Heart right ventricle (tissue), 16 donors: ENCODE measurements around the gene CCR3. TPM values are rescaled to one million over a fixed set of nuclear protein-coding genes. Genes with fewer than 3 reads are reported as not detected.

Source experiments
- ATAC-seq, 8 donors: fragments of 200-7000 bp; cut with Tn5 transposase; one replicate each; pipeline ENCODE4 v1.9.1; 2020; ENCODE audit warnings: mild to moderate bottlenecking in 8 of 8, moderate library complexity in 8 of 8, moderate number of reproducible peaks in 1 of 8
- DNase-seq, 2 donors: peaks; one replicate each; pipeline ENCODE4 v3.0.0-alpha.2; 2020
- H3K27ac ChIP-seq, 10 donors: fragments of 200-600 bp; sonication (generic) in 2 of 10; one replicate each; pipeline versions ENCODE4 v1.5.0 to v1.8.0; 2020 to 2022; ENCODE audit warnings: mild to moderate bottlenecking in 3 of 10
- H3K27me3 ChIP-seq, 7 donors: fragments of 200-600 bp; one replicate each; pipeline ENCODE4 v1.8.0; 2021 to 2022; ENCODE audit warnings: mild to moderate bottlenecking in 2 of 7
- H3K36me3 ChIP-seq, 9 donors: fragments of 200-600 bp; sonication (generic) in 1 of 9; one replicate each; pipeline versions ENCODE4 v1.5.0 to v1.8.0; 2020 to 2022; ENCODE audit warnings: mild to moderate bottlenecking in 2 of 9
- H3K4me1 ChIP-seq, 9 donors: fragments of 200-600 bp; sonication (generic) in 1 of 9; one replicate each; pipeline versions ENCODE4 v1.5.0 to v1.8.0; 2020 to 2022; ENCODE audit warnings: mild to moderate bottlenecking in 4 of 9
- H3K4me3 ChIP-seq, 10 donors: fragments of 200-600 bp; sonication (generic) in 2 of 10; one replicate each; pipeline versions ENCODE4 v1.5.0 to v1.8.0; 2020 to 2022; ENCODE audit warnings: mild to moderate bottlenecking in 7 of 10, moderate library complexity in 2 of 10
- H3K9me3 ChIP-seq, 11 donors: fragments of 200-600 bp in 10 of 11; sonication (generic) in 2 of 11; one replicate each; pipeline versions ENCODE4 v1.5.0 to v1.8.0; 2013 to 2022; ENCODE audit warnings: mild to moderate bottlenecking in 2 of 11, control low read depth in 1 of 11, moderate library complexity in 1 of 11
- WGBS, 2 donors: extraction: QIAGEN DNeasy Blood & Tissue Kit; methylation state at CpG; one replicate each; pipeline ENCODE4 v1.1.7; 2013; ENCODE audit warnings: inconsistent platforms in 1 of 2; 5-methylcytosine and 5-hydroxymethylcytosine counted together
- intact Hi-C, 10 donors: fragments of 100-400 bp; cut with DNase I; formaldehyde crosslinking; loops; one replicate each; pipeline versions ENCODE4 v1.11.1 to v1.14.2; 2022
- polyA plus RNA-seq, 2 donors: library from polyadenylated mRNA; stranded (reverse); fragments of 200-250 nt; gene quantifications; one replicate each; pipeline ENCODE4 v1.2.3, GENCODE V29; 2013
- total RNA-seq, 10 donors: library from RNA; stranded (reverse); fragmentation: NEBNext Ultra II Directional in 3 of 10; extraction: Animal tissue kit (Norgen Biotek cat#: 25700) in 3 of 10; gene quantifications; one replicate each; pipeline versions ENCODE4 v1.2.1 to v1.2.4, GENCODE V29; 2021 to 2023
- TF ChIP-seq, protein P1 (sequence below), 9 donors: fragments of 200-600 bp; sonication (generic) in 2 of 9; IDR thresholded peaks; one replicate each; pipeline versions ENCODE4 v1.5.0 to v1.8.0; 2021 to 2022; ENCODE audit warnings: antibody characterized with exemption in 9 of 9, mild to moderate bottlenecking in 5 of 9, moderate library complexity in 1 of 9
- donor health status: Arrhythmogenic right ventricular cardiomyopathy.
- donor health status: ischemic (EF 13 %, LVEDD 7.1; RV severe dilation, severe dysfunction).
- donor health status: healthy with polysubstance abuse.
- donor health status: DM: no; HTN: yes; CAD: no.
- donor health status: DM: no; HTN: no; CAD: no.
- donor health status: ischemic (EF 25% LVEDD 6.9; RV normal size, moderate dysfunction).
- donor health status: ischemic (EF 25% LVEDD 5.7; RV mildly dilated, moderate dysfunction).
- donor health status: healthy.
- donor health status: DM: yes; HTN: yes; CAD: no.
- donor health status: Ischemic cardiomyopathy.
- donor health status: ischemic (EF 35%, LVEDD 5.7; RV mildly dilated, moderate dysfunction).
- donor health status: nonischemic (EF 11% LVEDD 7.7; RV severe dilation, severe dysfunction).
- donor health status: DM: yes; HTN: yes; CAD: no.
- donor health status: PGD.
- donor health status: ischemic (EF 29% LVEDD 5.4; RV normal size, mild dysfunction).
- donor health status: nonischemic (EF 23%, LVEDD 6.1; RV moderate dilation, normal function).

Gene CCR3
- total and polyA plus RNA-seq, 12 donors: 0.61 to 0.67 TPM; not detected in 10

DNA sequence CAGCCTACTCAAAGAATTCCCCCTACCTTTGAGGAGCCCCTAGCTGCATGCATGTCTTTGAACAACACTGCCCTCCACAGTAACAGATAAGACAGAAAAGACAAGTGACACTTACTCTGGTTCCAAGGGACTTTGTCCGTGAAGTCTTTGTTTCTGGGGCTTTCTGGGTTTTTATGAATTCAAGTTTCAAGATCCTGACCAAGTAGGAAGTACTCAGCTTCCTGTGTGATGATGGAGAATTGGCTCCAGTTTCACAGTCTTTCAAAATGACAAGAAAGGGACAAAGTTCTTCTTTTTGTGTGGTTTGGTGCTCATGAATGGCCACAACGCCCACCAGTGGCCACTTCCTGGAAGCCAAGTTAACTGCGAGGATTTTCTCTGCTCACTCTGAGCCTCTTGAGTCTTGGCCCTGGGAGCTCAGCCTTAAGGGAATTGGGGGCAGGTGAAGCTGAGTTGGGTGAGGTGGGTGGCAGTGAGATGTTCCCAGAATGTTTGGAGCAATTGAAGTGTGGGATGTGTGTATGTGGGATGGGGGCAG, 34.0 kb upstream of the CCR3 start, which contains the start of gene CCR1:
CCR1 (minus strand) TSS at position 147 of the 538 bp plus-strand sequence. CDS start 4,000 bp downstream, outside the sequence.
- 12 to 33% methylated on average over 3 of the region's 3 CpGs for WGBS, 2 donors
- Histone ChIP-seq H3K4me1 (peaks cover 0 to 52% (median 0%) of the 10 kb centered on the region in 9 donors), H3K27me3 (peaks cover 0 to 6% (median 0%) of the 10 kb centered on the region in 7 donors), H3K27ac (peak within 1 kb of the TSS in 5 of 10 donors; percentile 30 to 90 (median 46)), H3K36me3 (peaks cover 0 to 10% (median 0%) of the 10 kb centered on the region in 9 donors), H3K9me3 (no peaks in the 10 kb centered on the region), H3K4me3 (peak within 1 kb of the TSS in 7 of 10 donors; percentile 18 to 60 (median 30))
- ATAC-seq (peak in 7 of 8 donors; percentile 29 to 77 (median 43)), DNase-seq (peak in 1 of 2 donors; percentile 36)
- TF ChIP-seq, protein P1, sequence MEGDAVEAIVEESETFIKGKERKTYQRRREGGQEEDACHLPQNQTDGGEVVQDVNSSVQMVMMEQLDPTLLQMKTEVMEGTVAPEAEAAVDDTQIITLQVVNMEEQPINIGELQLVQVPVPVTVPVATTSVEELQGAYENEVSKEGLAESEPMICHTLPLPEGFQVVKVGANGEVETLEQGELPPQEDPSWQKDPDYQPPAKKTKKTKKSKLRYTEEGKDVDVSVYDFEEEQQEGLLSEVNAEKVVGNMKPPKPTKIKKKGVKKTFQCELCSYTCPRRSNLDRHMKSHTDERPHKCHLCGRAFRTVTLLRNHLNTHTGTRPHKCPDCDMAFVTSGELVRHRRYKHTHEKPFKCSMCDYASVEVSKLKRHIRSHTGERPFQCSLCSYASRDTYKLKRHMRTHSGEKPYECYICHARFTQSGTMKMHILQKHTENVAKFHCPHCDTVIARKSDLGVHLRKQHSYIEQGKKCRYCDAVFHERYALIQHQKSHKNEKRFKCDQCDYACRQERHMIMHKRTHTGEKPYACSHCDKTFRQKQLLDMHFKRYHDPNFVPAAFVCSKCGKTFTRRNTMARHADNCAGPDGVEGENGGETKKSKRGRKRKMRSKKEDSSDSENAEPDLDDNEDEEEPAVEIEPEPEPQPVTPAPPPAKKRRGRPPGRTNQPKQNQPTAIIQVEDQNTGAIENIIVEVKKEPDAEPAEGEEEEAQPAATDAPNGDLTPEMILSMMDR (IDR thresholded peaks at IDR 0.05): peak in 5 of 9 donors; percentile 6 to 54 (median 34)
- intact Hi-C loops: loop anchor here in 2 of 10 donors (5.0 to 10.0 kb wide), 2 partner anchors 111 to 113 kb away; no protein-coding TSS in a partner anchor

DNA sequence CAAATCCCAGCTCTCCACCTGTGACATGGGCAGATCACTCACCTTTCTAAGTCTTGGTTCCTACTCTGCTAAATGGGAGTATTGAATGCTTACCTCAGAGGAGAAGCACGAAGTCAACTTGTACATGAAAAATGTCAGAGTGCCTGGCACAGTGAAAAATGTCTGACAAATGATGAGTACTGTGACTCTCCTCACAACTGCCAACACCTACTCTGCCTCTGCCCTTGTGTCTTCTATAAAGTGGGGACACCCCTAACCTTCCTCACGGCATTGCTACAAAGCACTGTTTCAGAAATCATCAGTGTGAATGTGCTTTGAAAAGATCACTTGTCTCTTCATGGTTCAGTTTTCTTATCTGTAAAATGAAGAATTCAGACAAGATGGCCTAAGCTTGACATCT, 33.2 kb upstream of the CCR3 start:
- ATAC-seq (no peak), DNase-seq (no peak)
- Histone ChIP-seq H3K36me3 (peaks cover 0 to 2% (median 0%) of the 10 kb centered on the region in 9 donors), H3K4me3 (no peak overlapping the region), H3K27ac (peak overlapping the region in 3 of 10 donors; percentile 10 to 90 (median 15)), H3K27me3 (peaks cover 0 to 12% (median 2%) of the 10 kb centered on the region in 7 donors), H3K4me1 (peaks cover 0 to 57% (median 0%) of the 10 kb centered on the region in 9 donors), H3K9me3 (no peaks in the 10 kb centered on the region)
- intact Hi-C loops: loop anchor here in 2 of 10 donors (5.0 to 10.0 kb wide), 2 partner anchors 112 to 114 kb away; no protein-coding TSS in a partner anchor
- TF ChIP-seq, protein P1 (IDR thresholded peaks at IDR 0.05): no peak
- 33 to 40% methylated on average over 2 of the region's 2 CpGs for WGBS, 2 donors

DNA sequence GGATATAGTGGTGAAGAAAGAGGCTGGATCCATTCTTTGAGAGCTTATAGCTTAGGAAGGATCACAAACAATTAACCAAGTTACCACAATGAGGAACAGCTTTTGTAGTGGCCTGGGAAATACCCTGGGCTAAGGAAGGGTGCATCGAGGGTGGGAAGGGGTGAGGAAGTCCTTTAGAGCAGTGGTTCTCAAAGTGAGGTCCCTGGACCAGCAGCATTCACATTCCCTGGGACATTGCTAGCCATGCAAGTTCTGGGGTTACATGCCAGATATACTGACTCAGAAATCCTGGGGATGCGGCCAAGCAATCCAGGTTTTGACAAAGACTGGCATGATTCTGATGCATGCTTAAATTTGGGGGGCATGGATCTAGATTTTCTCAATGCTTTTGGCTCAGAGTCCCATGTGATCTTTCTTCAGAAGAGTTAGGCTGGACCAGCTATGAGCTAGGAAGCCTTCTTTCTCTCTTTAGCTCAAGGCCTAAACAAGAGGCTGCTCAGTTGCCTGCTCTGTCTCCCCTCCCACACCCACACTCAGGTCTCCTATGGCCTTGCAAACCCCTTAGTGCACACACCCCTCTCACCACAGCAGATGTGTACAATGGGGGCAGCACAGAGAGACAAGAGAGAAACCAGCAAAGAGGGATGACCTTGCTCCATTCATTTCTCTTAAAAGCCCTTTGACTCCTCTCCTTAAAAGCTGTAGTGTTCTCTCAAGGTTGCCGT, 32.4 kb upstream of the CCR3 start:
- Histone ChIP-seq H3K4me3 (no peak overlapping the region), H3K9me3 (no peaks in the 10 kb centered on the region), H3K27me3 (peaks cover 0 to 19% (median 10%) of the 10 kb centered on the region in 7 donors), H3K27ac (peak overlapping the region in 1 of 10 donors; percentile 90), H3K4me1 (peaks cover 0 to 56% (median 0%) of the 10 kb centered on the region in 9 donors), H3K36me3 (no peaks in the 10 kb centered on the region)
- DNase-seq (no peak), ATAC-seq (no peak)
- WGBS, 2 donors: 81% methylated on average over 3 of the region's 3 CpGs
- TF ChIP-seq, protein P1 (IDR thresholded peaks at IDR 0.05): no peak
- intact Hi-C loops: loop anchor here in 2 of 10 donors (5.0 to 10.0 kb wide), 3 partner anchors 113 to 165 kb away; partner anchors contain the start of gene CCR5 (in 1 of the 2)

DNA sequence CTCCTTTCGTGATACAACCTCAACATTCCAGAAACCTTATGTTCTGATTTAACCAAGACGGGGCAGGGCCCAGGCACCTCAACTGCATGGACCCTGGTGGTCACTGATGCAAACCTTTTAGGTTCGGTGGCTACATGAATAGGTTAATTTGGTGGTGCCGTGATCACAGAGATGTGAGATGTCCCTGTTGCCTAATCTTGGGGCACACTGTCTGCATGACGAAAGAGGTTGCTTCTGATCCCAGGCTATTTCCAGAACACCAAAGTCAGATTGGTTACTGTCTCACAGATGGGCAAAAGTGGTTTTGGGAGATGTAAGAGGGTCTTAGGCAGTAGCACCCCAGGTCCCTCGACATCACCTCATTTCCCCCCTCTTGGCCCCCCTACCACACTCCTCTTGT, 30.2 kb upstream of the CCR3 start:
- TF ChIP-seq, protein P1 (IDR thresholded peaks at IDR 0.05): no peak
- peaks cover 0 to 47% (median 0%) of the 10 kb centered on the region in 9 donors for H3K4me1 ChIP-seq
- WGBS, 2 donors: 71% methylated on average over 6 of the region's 6 CpGs
- no peak for DNase-seq
- ATAC-seq: no peak
- no peak overlapping the region for H3K4me3 ChIP-seq
- H3K27ac ChIP-seq: no peak overlapping the region
- intact Hi-C loops: loop anchor here in 1 of 10 donors (10.0 kb wide), 1 partner anchor 163 kb away; the partner anchor contains the start of gene CCR5
- H3K9me3 ChIP-seq: no peaks in the 10 kb centered on the region
- no peaks in the 10 kb centered on the region for H3K36me3 ChIP-seq
- H3K27me3 ChIP-seq: peaks cover 0 to 33% (median 23%) of the 10 kb centered on the region in 7 donors
